Erythroblast (primary cell): ENCODE measurements around the gene CFAP61.

Experiments used
- GATA1 ChIP-seq: IDR thresholded peaks from 2 replicates; pipeline ENCODE4 v1.6.1; 2011; ENCODE audit warnings: low read depth, mild to moderate bottlenecking, control low read depth, low read length, moderate library complexity
- POLR2A ChIP-seq: IDR thresholded peaks from 2 replicates; pipeline ENCODE4 v1.6.1; 2011; ENCODE audit warnings: mild to moderate bottlenecking, low read length

GRCh38 chr20:20375862-20376261 lies 323.5 kb downstream of the CFAP61 start:
- TF ChIP-seq POLR2A (no peak), GATA1 (no peak)
